ENCODE data around the gene SPRING1.
"Not testable (repeated sequence)": the region's sequence is repeated elsewhere in the genome, so short reads cannot be mapped to it uniquely, and the experiment has no call there.

The SPRING1 gene

GRCh38 chr12:116737774-116738657 lies at the start of gene SPRING1, which contains the start of gene RNFT2:
Gene SPRING1 (minus strand): TSS chr12:116738069. CDS start chr12:116737900, 169 bp downstream.
Gene RNFT2 (plus strand): TSS chr12:116738315. CDS start chr12:116740498, 2,183 bp downstream.
- DNase-seq (ENCODE audit: low read depth in 1 of 2, low spot score in 1 of 2): peak; percentile 92 to 99

- DNase-seq (ENCODE audit: low read depth in 1 of 2, low spot score in 1 of 2): no peak
Measured at GRCh38 chr12:116784238-116784612, 46.4 kb upstream of the SPRING1 start.

- DNase-seq (ENCODE audit: low read depth in 1 of 2, low spot score in 1 of 2): no peak
Measured at GRCh38 chr12:116783525-116784237, 45.8 kb upstream of the SPRING1 start.

GRCh38 chr12:116780942-116781341 lies 43.1 kb upstream of the SPRING1 start:
- DNase-seq (ENCODE audit: low read depth in 1 of 2, low spot score in 1 of 2): no peak

- DNase-seq (ENCODE audit: low read depth in 1 of 2, low spot score in 1 of 2): no peak
Measured at GRCh38 chr12:116779597-116779996, 41.7 kb upstream of the SPRING1 start.

GRCh38 chr12:116777245-116777644 lies 39.4 kb upstream of the SPRING1 start:
- DNase-seq (ENCODE audit: low read depth in 1 of 2, low spot score in 1 of 2): no peak

GRCh38 chr12:116774020-116774419 lies 36.2 kb upstream of the SPRING1 start:
- DNase-seq (ENCODE audit: low read depth in 1 of 2, low spot score in 1 of 2): no peak

- no peak for DNase-seq (ENCODE audit: low read depth in 1 of 2, low spot score in 1 of 2)
Measured at GRCh38 chr12:116773276-116773731, 35.4 kb upstream of the SPRING1 start.

GRCh38 chr12:116771651-116772050 lies 33.8 kb upstream of the SPRING1 start:
- no peak for DNase-seq (ENCODE audit: low read depth in 1 of 2, low spot score in 1 of 2)

GRCh38 chr12:116766746-116767145 lies 28.9 kb upstream of the SPRING1 start:
- DNase-seq (ENCODE audit: low read depth in 1 of 2, low spot score in 1 of 2): no peak

- DNase-seq (ENCODE audit: low read depth in 1 of 2, low spot score in 1 of 2): no peak
Measured at GRCh38 chr12:116766285-116766684, 28.4 kb upstream of the SPRING1 start.

- DNase-seq (ENCODE audit: low read depth in 1 of 2, low spot score in 1 of 2): no peak
Measured at GRCh38 chr12:116765271-116765670, 27.4 kb upstream of the SPRING1 start.

- no peak for DNase-seq (ENCODE audit: low read depth in 1 of 2, low spot score in 1 of 2)
Measured at GRCh38 chr12:116761499-116761898, 23.6 kb upstream of the SPRING1 start.

- no peak for DNase-seq (ENCODE audit: low read depth in 1 of 2, low spot score in 1 of 2)
Measured at GRCh38 chr12:116760622-116761020, 22.8 kb upstream of the SPRING1 start.

- no peak for DNase-seq (ENCODE audit: low read depth in 1 of 2, low spot score in 1 of 2)
Measured at GRCh38 chr12:116759783-116760621, 22.1 kb upstream of the SPRING1 start.

- DNase-seq (ENCODE audit: low read depth in 1 of 2, low spot score in 1 of 2): not testable (repeated sequence)
Measured at GRCh38 chr12:116754783-116755182, 16.9 kb upstream of the SPRING1 start.

GRCh38 chr12:116754097-116754496 lies 16.2 kb upstream of the SPRING1 start:
- not testable (repeated sequence) for DNase-seq (ENCODE audit: low read depth in 1 of 2, low spot score in 1 of 2)

GRCh38 chr12:116750298-116750697 lies 12.4 kb upstream of the SPRING1 start:
- no peak for DNase-seq (ENCODE audit: low read depth in 1 of 2, low spot score in 1 of 2)

GRCh38 chr12:116749884-116750283 lies 12.0 kb upstream of the SPRING1 start:
- DNase-seq (ENCODE audit: low read depth in 1 of 2, low spot score in 1 of 2): no peak

- no peak for DNase-seq (ENCODE audit: low read depth in 1 of 2, low spot score in 1 of 2)
Measured at GRCh38 chr12:116745554-116745953, 7.7 kb upstream of the SPRING1 start.

- no peak for DNase-seq (ENCODE audit: low read depth in 1 of 2, low spot score in 1 of 2)
Measured at GRCh38 chr12:116744766-116745165, 6.9 kb upstream of the SPRING1 start.
